GM21381 (cell line): ENCODE measurements around the gene IYD.
"Not testable (repeated sequence)": the region's sequence is repeated elsewhere in the genome, so short reads cannot be mapped to it uniquely, and the experiment has no call there.

Experiments
- ATAC-seq: cut with Tn5 transposase; IDR thresholded peaks from one replicate; pipeline ENCODE4 v1.9.1; 2021; ENCODE audit warnings: mild to moderate bottlenecking, moderate library complexity; ENCODE audit not compliant: unreplicated experiment

The IYD gene

GRCh38 chr6:150349546-150349945 lies 19.3 kb upstream of the IYD start:
- ATAC-seq, result no peak

GRCh38 chr6:150352321-150353296 lies 16.2 kb upstream of the IYD start:
- no peak for ATAC-seq

- ATAC-seq, result no peak
Measured at GRCh38 chr6:150353445-150353844, 15.4 kb upstream of the IYD start.

GRCh38 chr6:150354754-150355571 lies 13.8 kb upstream of the IYD start:
- ATAC-seq, result no peak

GRCh38 chr6:150355932-150356331 lies 12.9 kb upstream of the IYD start:
- ATAC-seq, result no peak

- no peak for ATAC-seq
Measured at GRCh38 chr6:150361876-150362275, 6.9 kb upstream of the IYD start.

- ATAC-seq, result no peak
Measured at GRCh38 chr6:150363733-150364132, 5.1 kb upstream of the IYD start.

- ATAC-seq, result no peak
Measured at GRCh38 chr6:150366118-150366778, 2.6 kb upstream of the IYD start.

- no peak for ATAC-seq
Measured at GRCh38 chr6:150369408-150369807, 596 bp downstream of the IYD start.

GRCh38 chr6:150370112-150370511 lies 1.3 kb downstream of the IYD start:
- ATAC-seq, result no peak

- ATAC-seq, result no peak
Measured at GRCh38 chr6:150371356-150371755, 2.5 kb downstream of the IYD start.

- ATAC-seq, result no peak
Measured at GRCh38 chr6:150372051-150372450, 3.2 kb downstream of the IYD start.

GRCh38 chr6:150373260-150373701 lies 4.5 kb downstream of the IYD start:
- no peak for ATAC-seq

GRCh38 chr6:150374346-150374745 lies 5.5 kb downstream of the IYD start:
- ATAC-seq, result not testable (repeated sequence)

- no peak for ATAC-seq
Measured at GRCh38 chr6:150377211-150377781, 8.5 kb downstream of the IYD start.

GRCh38 chr6:150380256-150380655 lies 11.4 kb downstream of the IYD start:
- no peak for ATAC-seq

GRCh38 chr6:150382171-150382570 lies 13.4 kb downstream of the IYD start:
- ATAC-seq, result no peak

GRCh38 chr6:150391414-150391813 lies 22.6 kb downstream of the IYD start:
- ATAC-seq, result no peak

- ATAC-seq, result no peak
Measured at GRCh38 chr6:150391890-150392289, 23.1 kb downstream of the IYD start.

GRCh38 chr6:150392452-150393220 lies 23.8 kb downstream of the IYD start:
- no peak for ATAC-seq
